Right lobe of liver (tissue), 4 donors: ENCODE measurements around the gene PRKAB1.

Experiments
- POLR2A ChIP-seq: fragments of 450-650 bp; IDR thresholded peaks from one replicate; pipeline ENCODE4 v1.6.1; 2017; ENCODE audit warnings: antibody characterized with exemption, mild to moderate bottlenecking
- TF ChIP-seq, protein P1 (sequence below), 4 donors: fragments of 200-600 bp in 3 of 4; fragments of 450-650 bp in 1 of 4; IDR thresholded peaks; one replicate each; pipeline versions ENCODE4 v1.5.1 to v1.8.0; 2016 to 2022; ENCODE audit warnings: antibody characterized with exemption in 4 of 4, mild to moderate bottlenecking in 2 of 4
- donor health status: DM: no; HTN: no; CAD: no.
- donor health status: DM: no; HTN: no; CAD: no.
- donor health status: DM: no; HTN: yes; CAD: no.

DNA sequence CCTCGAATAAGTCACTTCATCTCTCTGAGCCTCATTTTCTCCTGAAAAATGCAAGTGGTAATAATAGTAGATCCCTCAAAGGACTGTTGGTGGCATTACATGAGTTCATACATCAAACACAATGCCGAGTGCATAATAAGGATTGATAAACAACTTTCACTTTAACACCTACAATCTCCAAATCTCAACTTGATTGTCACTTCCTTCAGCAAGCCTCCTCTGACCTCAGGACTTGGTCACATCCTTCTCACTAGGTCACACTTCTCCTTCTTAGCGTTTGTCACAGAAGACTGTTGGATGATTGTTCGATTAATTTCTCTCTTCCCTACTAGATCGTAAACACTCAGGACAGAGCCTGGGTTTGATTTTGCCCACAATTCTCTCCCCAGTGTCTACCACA, 7.9 kb upstream of the PRKAB1 start:
- TF ChIP-seq POLR2A: no peak
- TF ChIP-seq, protein P1, sequence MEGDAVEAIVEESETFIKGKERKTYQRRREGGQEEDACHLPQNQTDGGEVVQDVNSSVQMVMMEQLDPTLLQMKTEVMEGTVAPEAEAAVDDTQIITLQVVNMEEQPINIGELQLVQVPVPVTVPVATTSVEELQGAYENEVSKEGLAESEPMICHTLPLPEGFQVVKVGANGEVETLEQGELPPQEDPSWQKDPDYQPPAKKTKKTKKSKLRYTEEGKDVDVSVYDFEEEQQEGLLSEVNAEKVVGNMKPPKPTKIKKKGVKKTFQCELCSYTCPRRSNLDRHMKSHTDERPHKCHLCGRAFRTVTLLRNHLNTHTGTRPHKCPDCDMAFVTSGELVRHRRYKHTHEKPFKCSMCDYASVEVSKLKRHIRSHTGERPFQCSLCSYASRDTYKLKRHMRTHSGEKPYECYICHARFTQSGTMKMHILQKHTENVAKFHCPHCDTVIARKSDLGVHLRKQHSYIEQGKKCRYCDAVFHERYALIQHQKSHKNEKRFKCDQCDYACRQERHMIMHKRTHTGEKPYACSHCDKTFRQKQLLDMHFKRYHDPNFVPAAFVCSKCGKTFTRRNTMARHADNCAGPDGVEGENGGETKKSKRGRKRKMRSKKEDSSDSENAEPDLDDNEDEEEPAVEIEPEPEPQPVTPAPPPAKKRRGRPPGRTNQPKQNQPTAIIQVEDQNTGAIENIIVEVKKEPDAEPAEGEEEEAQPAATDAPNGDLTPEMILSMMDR (IDR thresholded peaks at IDR 0.05): no peak
